H1 (cell line): ENCODE results near the gene COL8A1. TPM values are rescaled to one million over a fixed set of nuclear protein-coding genes. Genes with fewer than 3 reads are reported as not detected.

Experiments used
- EGR1 ChIP-seq: IDR thresholded peaks from 2 replicates; pipeline ENCODE4 v1.6.1; 2011; ENCODE audit warnings: low read depth, low read length, borderline replicate concordance
- HDAC6 ChIP-seq: IDR thresholded peaks from one replicate; pipeline ENCODE4 v1.7.1; 2012; ENCODE audit warnings: low read depth, mild to moderate bottlenecking, inconsistent platforms, low read length, moderate library complexity
- JUN ChIP-seq: IDR thresholded peaks from 2 replicates; pipeline ENCODE4 v1.6.1; 2011; ENCODE audit warnings: low read depth, mild to moderate bottlenecking, improper control_type of control experiment, low read length
- RNF2 ChIP-seq: fragments of 200-900, 300-1000 bp; sonication (generic); IDR thresholded peaks from 2 replicates; pipeline ENCODE4 v1.7.1; 2016; ENCODE audit warnings: borderline replicate concordance, low read depth, mild to moderate bottlenecking, antibody characterized with exemption, low read length; ENCODE audit not compliant: poor library complexity, severe bottlenecking; ENCODE audit errors: missing control alignments
- polyA plus RNA-seq, 7 experiments: library from polyadenylated mRNA; depleted of rRNA in 3 of 7; stranded (reverse) in 5 of 7; unstranded in 2 of 7; fragments of >200 nt in 5 of 7; fragments of 200-250 nt in 2 of 7; gene quantifications; 1 replicate in 5 of 7; 2 replicates in 1 of 7; 4 replicates in 1 of 7; pipeline versions ENCODE4 v1.2.1 to v1.2.3, GENCODE V29; 2011 to 2013; ENCODE audit warnings: missing spikeins in 2 of 7, mixed read lengths in 2 of 7
- total RNA-seq: library from RNA; stranded (reverse); fragmentation: NEBNext Ultra II Directional; extraction: Animal tissue kit (Norgen Biotek cat#: 25700); gene quantifications from 2 replicates; pipeline ENCODE4 v1.2.1, GENCODE V29; 2021
- TF ChIP-seq, protein P1 (sequence below), 3 experiments: IDR thresholded peaks; 1 replicate in 2 of 3; 2 replicates in 1 of 3; pipeline versions ENCODE4 v1.5.1 to v1.6.1; 2011; ENCODE audit warnings: low read length in 3 of 3, mild to moderate bottlenecking in 3 of 3, inconsistent platforms in 2 of 3, low read depth in 1 of 3, moderate library complexity in 1 of 3; ENCODE audit not compliant: insufficient read depth in 1 of 3; ENCODE audit errors: control extremely low read depth in 1 of 3
- TF ChIP-seq, protein P2 (sequence below): IDR thresholded peaks from 2 replicates; pipeline ENCODE4 v1.6.1; 2011; ENCODE audit warnings: low read depth, mild to moderate bottlenecking, low read length; ENCODE audit not compliant: insufficient read depth

Gene COL8A1
- total and polyA plus RNA-seq, 2 of the 8 experiments (the other 6 are each of a cell fraction or from before 2014, with no cell fraction given), result 0.21 to 1.2 TPM

DNA sequence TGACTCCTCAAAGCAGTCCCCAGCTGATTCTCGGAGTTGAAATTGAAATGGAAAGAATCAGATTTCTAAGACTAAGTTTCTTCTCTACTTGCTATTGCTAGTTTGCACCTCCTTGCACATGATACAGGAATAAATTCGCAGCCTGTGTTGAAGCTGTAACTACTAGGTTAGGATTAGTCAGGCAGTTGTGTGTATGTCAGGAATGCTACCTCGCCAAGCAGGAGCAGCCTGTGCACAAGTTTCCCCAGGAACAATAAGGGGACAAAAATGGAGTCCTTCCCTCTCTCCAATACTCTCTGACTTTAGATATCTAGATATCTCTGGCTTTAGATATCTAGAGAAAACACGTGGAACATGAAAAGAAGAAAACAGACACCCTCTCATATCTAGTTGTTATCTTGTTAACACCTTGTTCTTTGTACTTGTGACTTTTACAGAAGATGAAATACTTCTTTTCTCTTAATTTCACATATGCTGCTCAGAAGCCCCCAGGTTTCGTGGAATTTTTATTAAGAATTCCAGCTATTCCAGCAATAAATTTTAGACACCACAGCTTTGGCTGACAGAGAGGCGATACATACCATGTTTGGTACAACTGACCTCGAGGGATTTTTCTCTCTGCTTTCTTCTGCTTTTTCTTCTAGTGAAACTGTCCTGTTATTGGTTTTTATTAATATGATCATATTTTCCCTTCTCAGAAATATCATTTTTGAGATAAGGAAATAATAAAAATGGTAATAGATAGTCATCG, 123.2 kb downstream of the COL8A1 start (continued):
- TF ChIP-seq, protein P1, sequence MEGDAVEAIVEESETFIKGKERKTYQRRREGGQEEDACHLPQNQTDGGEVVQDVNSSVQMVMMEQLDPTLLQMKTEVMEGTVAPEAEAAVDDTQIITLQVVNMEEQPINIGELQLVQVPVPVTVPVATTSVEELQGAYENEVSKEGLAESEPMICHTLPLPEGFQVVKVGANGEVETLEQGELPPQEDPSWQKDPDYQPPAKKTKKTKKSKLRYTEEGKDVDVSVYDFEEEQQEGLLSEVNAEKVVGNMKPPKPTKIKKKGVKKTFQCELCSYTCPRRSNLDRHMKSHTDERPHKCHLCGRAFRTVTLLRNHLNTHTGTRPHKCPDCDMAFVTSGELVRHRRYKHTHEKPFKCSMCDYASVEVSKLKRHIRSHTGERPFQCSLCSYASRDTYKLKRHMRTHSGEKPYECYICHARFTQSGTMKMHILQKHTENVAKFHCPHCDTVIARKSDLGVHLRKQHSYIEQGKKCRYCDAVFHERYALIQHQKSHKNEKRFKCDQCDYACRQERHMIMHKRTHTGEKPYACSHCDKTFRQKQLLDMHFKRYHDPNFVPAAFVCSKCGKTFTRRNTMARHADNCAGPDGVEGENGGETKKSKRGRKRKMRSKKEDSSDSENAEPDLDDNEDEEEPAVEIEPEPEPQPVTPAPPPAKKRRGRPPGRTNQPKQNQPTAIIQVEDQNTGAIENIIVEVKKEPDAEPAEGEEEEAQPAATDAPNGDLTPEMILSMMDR (IDR thresholded peaks at IDR 0.05; ENCODE audit: control extremely low read depth in 1 of 3, insufficient read depth in 1 of 3, low read depth in 1 of 3, low read length in 3 of 3), result no peak
- TF ChIP-seq, protein P2, sequence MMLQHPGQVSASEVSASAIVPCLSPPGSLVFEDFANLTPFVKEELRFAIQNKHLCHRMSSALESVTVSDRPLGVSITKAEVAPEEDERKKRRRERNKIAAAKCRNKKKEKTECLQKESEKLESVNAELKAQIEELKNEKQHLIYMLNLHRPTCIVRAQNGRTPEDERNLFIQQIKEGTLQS, result no peak
- TF ChIP-seq RNF2, result no peak
- no peak for TF ChIP-seq EGR1
- TF ChIP-seq HDAC6, result no peak
- TF ChIP-seq JUN, result no peak
